Fibroblast of mammary gland (primary cell): ENCODE results near the gene OR10H1.
A peak's percentile ranks its signal among the peaks of the same experiment; 100 is the strongest.
"Not testable (repeated sequence)": the region's sequence is repeated elsewhere in the genome, so short reads cannot be mapped to it uniquely, and the experiment has no call there.

Experiments
- DNase-seq: peaks from one replicate; pipeline ENCODE4 v3.0.0-alpha.2; 2010; ENCODE audit warnings: low read depth
- H3K4me3 ChIP-seq: 2 replicates; pipeline ENCODE4 v1.5.1; 2011; ENCODE audit warnings: low read depth, mild to moderate bottlenecking, low read length, moderate library complexity; ENCODE audit not compliant: control insufficient read depth
- CTCF ChIP-seq: conservative IDR thresholded peaks from 2 replicates; pipeline ENCODE4 v1.5.1; 2011; ENCODE audit warnings: low read depth, low read length, inconsistent platforms; ENCODE audit not compliant: control insufficient read depth, insufficient read depth

OR10H1 gene

GRCh38 chr19:15780610-15781418, 34.6 kb downstream of the OR10H1 start:
- no peak for DNase-seq
- H3K4me3 ChIP-seq: no peak overlapping the region

GRCh38 chr19:15779756-15780476, 35.5 kb downstream of the OR10H1 start:
- no peak for TF ChIP-seq CTCF
- DNase-seq: peak; percentile 10
- no peak overlapping the region for H3K4me3 ChIP-seq

More at GRCh38 chr19:15780610-15781418, 34.6 kb downstream of the OR10H1 start:
- no peak for TF ChIP-seq CTCF

- no peak for DNase-seq
- no peak overlapping the region for H3K4me3 ChIP-seq
- TF ChIP-seq CTCF: no peak
Observed at GRCh38 chr19:15776991-15777970, 38.2 kb downstream of the OR10H1 start.

GRCh38 chr19:15776264-15776663, 39.2 kb downstream of the OR10H1 start:
- DNase-seq: no peak
- no peak for TF ChIP-seq CTCF
- no peak overlapping the region for H3K4me3 ChIP-seq

GRCh38 chr19:15775249-15775648, 40.2 kb downstream of the OR10H1 start:
- no peak for TF ChIP-seq CTCF
- DNase-seq: no peak
- H3K4me3 ChIP-seq: no peak overlapping the region

GRCh38 chr19:15774159-15774558, 41.3 kb downstream of the OR10H1 start:
- H3K4me3 ChIP-seq, DNase-seq: not testable (repeated sequence)
